HG03095 (cell line): ENCODE data around the gene LGR4.

Source experiments
- ATAC-seq: cut with Tn5 transposase; IDR thresholded peaks from one replicate; pipeline ENCODE4 v1.9.1; 2021; ENCODE audit warnings: moderate library complexity; ENCODE audit not compliant: unreplicated experiment

LGR4 gene

DNA sequence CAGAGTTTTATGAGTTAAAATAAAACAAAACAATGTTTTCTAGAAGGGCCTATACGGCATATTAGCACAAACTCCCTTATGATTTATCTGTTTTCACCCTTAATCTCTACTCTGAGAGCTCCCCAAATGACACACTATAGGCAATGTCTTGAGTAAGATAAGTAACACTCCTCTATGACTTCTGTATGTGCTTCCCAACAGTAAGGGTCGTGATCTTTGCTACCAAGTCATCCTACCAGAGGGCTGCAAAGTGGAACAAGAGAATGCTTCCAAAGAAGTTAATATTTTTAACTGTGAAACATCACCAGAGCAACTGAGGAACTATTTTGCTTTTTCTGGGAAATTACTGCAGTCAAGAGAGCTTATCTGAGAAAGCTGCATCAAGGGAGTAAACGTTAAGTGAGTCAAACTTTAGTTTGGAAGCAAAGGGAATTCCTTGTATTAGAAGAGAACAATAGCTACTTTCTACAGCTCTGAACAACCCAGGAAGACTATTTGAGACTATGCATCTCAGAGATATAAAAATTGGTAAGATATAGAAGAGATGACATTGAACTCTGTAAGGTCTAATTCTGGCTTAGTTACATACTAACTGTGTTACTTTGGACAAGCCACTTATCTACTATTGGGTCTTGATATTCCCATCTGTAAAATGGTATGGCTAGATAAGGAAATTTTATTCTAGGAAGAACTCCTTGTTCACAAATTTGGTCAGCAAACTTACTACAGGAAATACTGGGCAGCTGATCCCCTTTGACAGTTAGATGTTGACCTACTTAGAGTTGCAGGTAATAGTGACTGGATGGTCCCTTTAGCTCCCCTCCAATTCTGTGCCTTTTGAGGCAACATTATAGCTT is 65.9 kb downstream of the LGR4 start:
- ATAC-seq = no peak

DNA sequence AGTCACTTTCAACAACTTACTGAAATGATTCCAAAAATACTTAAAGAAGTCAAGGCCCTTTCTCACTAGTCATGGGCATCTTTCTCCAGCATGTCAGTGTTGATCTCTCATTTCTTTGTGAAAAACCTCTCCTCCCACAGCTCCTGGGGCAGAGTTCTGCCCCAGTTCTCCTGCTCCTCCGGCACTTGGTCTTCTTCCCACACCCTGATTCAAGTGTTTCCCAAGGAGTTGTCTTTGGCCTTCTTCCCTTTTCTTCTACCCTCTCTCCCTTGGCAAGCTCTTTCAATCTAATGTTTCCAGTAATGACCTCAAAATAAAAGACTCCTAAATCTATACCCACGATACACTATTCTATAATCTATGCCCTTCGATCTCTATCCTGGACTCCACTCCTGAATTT is 67.5 kb downstream of the LGR4 start:
- no peak for ATAC-seq

DNA sequence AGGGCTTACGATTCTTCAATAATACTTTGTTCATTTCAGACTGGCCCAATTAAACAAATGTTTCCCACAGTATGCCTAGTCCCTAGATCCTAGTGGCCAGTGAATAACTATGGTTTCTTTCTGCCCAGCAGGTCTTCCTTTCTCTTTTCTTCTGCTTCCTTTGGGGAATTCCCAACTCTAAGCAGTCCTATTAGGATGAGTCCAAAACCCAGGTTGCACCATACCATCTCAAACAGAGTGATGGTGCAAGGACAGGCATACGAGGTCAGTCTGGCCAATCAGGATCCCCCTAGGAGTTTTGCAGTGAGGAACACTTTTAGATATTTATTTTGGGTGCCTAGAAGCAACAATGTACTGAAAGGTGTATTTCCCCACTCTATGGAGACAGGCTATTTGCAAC is 68.2 kb downstream of the LGR4 start:
- ATAC-seq = no peak

DNA sequence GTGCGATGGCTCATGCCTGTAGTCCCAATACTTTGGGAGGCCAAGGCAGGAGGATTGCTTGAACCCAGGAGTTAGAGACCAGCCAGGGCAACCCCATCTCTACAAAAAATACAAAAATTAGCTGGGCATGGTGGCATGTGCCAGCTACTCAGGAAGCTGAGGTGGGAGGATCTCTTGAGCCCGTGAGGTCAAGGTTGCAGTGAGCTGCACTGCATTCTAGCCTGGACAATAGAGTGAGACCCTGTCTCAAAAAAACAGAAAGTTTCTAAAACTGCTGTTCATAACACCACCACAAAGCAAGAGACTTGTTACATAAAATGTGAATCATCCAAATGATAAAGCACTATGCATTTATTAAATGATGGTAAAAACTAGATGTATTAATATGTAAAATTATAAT is 69.4 kb downstream of the LGR4 start:
- ATAC-seq = no peak

DNA sequence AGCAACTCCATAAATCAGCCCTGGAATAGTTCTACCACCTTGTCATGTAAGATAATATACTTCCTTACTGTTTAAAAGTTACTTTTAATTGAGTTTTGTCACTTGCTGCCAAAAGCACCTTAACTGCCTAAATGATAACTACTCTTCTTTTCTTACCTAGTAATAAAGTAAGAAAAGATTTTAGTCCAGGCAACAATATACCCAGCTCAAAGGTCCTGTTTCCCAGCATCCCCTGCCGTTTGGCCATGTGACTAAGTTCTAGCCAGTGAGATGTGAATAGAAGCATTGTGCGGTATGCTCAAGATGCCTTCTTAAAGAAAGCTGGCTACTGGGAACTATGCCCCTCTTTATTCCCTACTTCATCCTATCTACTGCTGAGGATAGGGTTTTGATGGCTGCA is 70.1 kb downstream of the LGR4 start:
- ATAC-seq = no peak

GRCh38 chr11:27401833-27402316 is 70.7 kb downstream of the LGR4 start:
- ATAC-seq = no peak

- no peak for ATAC-seq
Measured at GRCh38 chr11:27401280-27401832, 71.2 kb downstream of the LGR4 start.

DNA sequence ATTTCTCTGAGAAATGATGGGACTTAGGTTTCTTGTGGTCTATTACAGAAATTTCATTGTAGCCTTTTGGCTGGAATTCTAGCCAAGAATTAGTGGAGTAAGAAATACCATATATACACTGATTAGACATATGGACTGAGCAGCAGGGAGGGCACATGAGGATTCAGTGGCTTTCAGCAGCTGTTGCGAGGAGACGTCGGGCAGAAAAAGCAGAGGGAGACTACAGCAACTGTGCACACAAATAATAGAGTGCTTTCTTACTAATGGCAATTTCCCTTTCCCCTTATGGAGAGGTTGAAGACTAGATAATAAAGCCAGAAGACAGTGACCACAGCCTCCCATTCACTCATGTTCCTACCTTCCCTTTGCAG is 74.2 kb downstream of the LGR4 start:
- no peak for ATAC-seq

DNA sequence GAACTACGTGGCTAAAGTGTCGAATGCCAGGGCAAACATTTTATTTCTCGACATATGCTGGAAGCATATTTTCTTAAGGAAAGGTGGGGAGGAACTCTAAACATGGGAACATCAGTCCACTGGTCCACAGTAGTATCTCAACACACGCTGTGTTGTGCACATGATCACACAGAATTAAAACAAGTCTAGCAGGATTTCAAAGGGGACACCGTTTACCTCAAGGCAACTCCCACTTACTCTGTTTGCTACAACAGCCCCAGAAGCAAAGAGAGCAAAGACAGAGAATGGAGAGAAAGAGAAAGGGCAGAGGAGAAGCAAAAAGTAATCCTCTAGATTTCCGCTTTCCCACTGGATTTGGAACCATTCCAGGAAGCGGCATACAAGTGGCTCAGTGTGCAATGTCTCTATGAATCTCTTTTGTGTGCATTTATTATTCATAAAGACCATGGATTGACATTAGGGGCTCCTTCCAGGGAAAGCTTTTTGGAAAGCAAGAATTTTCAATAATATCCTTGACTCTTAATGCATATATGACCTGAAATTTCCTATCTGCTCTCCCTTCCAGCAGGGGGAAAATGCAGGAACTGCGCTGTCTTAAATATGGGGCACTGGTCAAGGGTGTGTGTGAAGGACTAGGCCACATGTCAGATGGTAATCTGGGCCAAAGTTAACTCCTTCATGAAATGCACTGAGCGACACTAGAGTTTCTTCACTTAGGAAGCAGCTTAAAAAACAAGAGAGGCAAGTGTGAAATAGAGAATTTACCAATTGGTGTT is 74.8 kb downstream of the LGR4 start:
- no peak for ATAC-seq

- ATAC-seq = no peak
Measured at GRCh38 chr11:27396259-27396839, 76.2 kb downstream of the LGR4 start.

- no peak for ATAC-seq
Measured at GRCh38 chr11:27395556-27396258, 76.9 kb downstream of the LGR4 start.

- no peak for ATAC-seq
Measured at GRCh38 chr11:27394781-27395228, 77.8 kb downstream of the LGR4 start.

GRCh38 chr11:27392278-27393114 is 80.1 kb downstream of the LGR4 start:
- no peak for ATAC-seq

GRCh38 chr11:27391331-27392015 is 81.1 kb downstream of the LGR4 start:
- no peak for ATAC-seq

DNA sequence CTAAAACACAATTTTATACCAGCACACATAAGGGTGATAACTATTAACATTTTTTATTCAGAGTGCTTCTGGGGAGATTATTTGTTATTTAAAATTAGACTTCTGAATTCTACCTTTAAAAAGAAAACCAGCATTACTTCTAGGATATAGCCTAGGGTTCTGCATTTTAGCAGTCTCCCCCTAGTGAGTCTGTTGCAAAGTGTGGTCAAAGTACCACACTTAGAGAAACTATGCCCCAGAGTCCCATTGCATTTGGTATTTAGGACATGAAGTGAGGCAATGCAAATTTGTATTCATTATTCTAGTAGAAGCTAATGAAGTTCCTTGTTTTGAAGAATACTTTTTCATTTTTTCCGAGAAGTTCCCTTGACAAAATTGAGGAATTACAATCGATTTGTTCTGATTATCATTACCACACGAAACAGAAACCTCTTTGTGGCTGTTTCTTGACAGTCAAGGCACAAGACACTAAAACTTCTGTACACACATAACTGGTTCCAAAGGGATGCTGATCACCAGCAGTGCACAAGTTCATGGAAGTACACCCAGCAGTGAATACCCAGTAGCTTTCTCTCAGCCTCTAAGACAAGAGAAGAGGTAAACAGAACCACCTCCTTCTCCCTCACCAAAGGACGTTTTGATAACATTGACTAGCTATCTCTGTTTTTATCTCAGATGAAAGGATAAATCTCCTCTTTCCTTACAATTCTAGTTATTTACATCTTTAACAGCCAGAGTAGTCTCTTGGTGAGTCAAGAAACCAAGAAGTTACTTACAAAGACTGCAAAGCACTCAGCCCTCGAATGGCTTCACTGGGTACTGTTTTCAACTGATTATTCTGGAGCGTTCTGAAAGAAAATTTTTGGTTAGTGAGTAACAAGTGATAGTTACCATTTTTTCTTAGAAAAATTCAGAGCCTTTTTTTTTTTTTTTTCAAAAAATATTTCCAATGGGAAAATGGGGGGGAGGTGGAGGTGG is 82.0 kb downstream of the LGR4 start:
- ATAC-seq = no peak

DNA sequence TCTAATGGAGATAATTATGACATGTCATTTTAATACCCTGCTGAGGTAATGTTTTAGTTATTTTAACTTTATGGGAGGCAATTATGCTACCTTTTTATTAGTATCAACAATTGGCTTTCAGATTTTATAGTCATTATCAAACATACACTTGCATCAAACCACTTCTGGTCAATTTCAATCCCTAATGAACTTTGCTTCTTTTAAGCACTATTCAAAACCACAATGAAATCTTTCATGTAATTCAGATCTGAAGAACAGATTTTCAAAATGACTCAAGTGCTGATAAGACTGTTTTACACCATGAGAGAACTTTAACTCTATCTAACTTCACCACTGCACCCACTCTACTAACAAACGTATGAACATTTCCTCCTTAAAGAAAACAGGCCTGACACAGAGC is 83.7 kb downstream of the LGR4 start:
- ATAC-seq = no peak

- no peak for ATAC-seq
Measured at GRCh38 chr11:27388001-27388400, 84.6 kb downstream of the LGR4 start.

- no peak for ATAC-seq
Measured at GRCh38 chr11:27387362-27387761, 85.2 kb downstream of the LGR4 start.
